Muscle layer of duodenum (tissue), 2 donors: Measurements from ENCODE around the gene RPS6KC1.
"Not testable (repeated sequence)": the region's sequence is repeated elsewhere in the genome, so short reads cannot be mapped to it uniquely, and the experiment has no call there.

Experiments used
- H3K27ac ChIP-seq: one replicate; pipeline ENCODE4 v1.7.0; 2013; ENCODE audit warnings: mild to moderate bottlenecking, low read length
- H3K27me3 ChIP-seq: one replicate; pipeline ENCODE4 v1.7.0; 2013; ENCODE audit warnings: low read depth, mild to moderate bottlenecking, control low read depth, low read length
- H3K36me3 ChIP-seq, 2 donors: one replicate each; pipeline ENCODE4 v1.7.0; 2013; ENCODE audit warnings: low read length in 2 of 2, control low read depth in 1 of 2, mild to moderate bottlenecking in 1 of 2; ENCODE audit not compliant: insufficient read depth in 2 of 2, control insufficient read depth in 1 of 2
- H3K4me1 ChIP-seq, 2 donors: one replicate each; pipeline ENCODE4 v1.7.0; 2013; ENCODE audit warnings: low read length in 2 of 2, mild to moderate bottlenecking in 2 of 2, control low read depth in 1 of 2, moderate library complexity in 1 of 2; ENCODE audit not compliant: insufficient read depth in 2 of 2, control insufficient read depth in 1 of 2
- H3K4me3 ChIP-seq, 2 donors: one replicate each; pipeline ENCODE4 v1.7.0; 2013; ENCODE audit warnings: low read length in 2 of 2, low read depth in 1 of 2, mild to moderate bottlenecking in 1 of 2
- H3K9me3 ChIP-seq, 2 donors: one replicate each; pipeline ENCODE4 v1.7.0; 2013; ENCODE audit warnings: low read length in 2 of 2, control low read depth in 1 of 2, mild to moderate bottlenecking in 1 of 2; ENCODE audit not compliant: control insufficient read depth in 1 of 2
- donor health status: healthy.

Gene RPS6KC1

DNA sequence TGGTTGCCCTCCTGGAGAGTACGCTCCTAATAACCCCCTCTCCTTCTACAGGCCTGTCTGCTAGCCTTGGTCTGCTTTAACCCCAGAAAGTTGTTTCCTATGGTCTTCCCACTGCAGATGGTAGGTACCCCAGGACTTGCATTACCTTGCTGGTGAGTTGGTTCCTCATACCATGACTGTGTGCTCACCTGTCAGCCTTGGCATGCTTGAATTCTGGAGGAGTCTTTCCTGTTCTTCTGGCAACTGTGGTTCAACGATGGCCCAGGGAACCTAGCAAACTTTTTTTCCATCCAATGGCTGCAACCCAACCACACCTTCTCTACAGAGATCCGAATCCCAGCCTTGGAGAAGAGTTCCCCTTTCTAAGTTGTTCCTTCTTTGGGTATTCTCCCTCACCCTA, 36.9 kb downstream of the RPS6KC1 start:
- Histone ChIP-seq H3K4me3 (no peak overlapping the region), H3K36me3 (peaks cover 19 to 48% of the 10 kb centered on the region in 2 donors), H3K27ac (no peak overlapping the region), H3K4me1 (no peaks in the 10 kb centered on the region), H3K9me3 (no peaks in the 10 kb centered on the region), H3K27me3 (no peaks in the 10 kb centered on the region)

DNA sequence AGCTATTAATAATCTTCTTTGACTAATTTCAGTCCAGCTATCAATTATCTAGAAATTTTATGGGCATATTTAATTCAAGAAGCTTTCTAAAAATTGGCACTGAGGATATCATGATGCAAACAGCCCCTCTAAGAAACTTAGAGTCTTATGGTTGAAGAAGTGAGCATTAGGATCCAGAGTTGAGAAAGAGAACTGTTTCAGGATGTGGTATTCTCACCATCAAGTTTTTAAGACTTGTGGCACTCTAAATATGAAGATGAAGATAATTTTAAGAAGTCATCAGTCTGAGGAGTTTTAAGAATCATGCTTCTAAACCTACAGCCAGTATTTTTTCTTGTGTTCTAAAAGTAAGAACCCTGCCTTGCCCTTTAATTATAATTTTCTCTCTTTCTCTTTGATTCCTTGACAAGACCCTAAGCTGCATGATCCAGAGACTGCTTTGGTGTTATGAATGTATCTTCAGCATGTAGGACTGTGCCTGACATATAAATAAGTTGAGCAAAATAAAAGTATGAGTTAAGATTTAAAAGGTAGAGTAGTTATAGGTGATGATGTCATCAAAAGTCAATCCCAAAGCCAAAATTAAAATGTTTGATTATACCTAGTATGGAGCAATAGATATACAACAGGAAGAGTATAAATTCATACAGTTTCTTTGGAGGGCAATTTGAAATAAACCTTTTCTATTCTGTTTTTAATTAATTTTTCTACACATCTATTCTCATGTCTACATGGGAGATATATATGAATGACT, 39.1 kb downstream of the RPS6KC1 start:
- no peaks in the 10 kb centered on the region for H3K27me3 ChIP-seq
- H3K4me1 ChIP-seq, result no peaks in the 10 kb centered on the region
- peaks cover 6 to 33% of the 10 kb centered on the region in 2 donors for H3K36me3 ChIP-seq
- H3K9me3 ChIP-seq, result no peaks in the 10 kb centered on the region
- no peak overlapping the region for H3K4me3 ChIP-seq
- H3K27ac ChIP-seq, result no peak overlapping the region

DNA sequence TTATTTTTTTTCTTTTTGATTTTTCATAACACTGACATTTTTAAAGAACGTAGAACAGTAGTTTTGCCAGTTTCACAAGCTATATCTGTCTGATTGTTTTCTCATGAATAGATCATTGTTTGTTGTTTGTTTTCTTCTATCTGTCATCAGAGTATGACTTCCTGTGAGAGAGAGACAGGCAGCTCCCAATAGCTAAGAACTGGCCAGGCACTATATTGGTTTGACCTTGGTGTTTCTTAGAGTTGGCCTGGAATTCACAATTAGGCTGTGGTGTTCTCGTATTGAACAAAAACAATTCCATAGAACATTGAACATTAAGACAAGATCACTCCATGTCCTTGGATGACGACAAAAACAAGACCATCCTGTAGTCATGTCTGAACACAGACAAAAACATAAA, 43.4 kb downstream of the RPS6KC1 start:
- no peaks in the 10 kb centered on the region for H3K4me1 ChIP-seq
- H3K36me3 ChIP-seq, result peaks cover 0 to 15% of the 10 kb centered on the region in 2 donors
- no peaks in the 10 kb centered on the region for H3K27me3 ChIP-seq
- H3K4me3 ChIP-seq, result no peak overlapping the region
- H3K27ac ChIP-seq, result no peak overlapping the region
- no peaks in the 10 kb centered on the region for H3K9me3 ChIP-seq

DNA sequence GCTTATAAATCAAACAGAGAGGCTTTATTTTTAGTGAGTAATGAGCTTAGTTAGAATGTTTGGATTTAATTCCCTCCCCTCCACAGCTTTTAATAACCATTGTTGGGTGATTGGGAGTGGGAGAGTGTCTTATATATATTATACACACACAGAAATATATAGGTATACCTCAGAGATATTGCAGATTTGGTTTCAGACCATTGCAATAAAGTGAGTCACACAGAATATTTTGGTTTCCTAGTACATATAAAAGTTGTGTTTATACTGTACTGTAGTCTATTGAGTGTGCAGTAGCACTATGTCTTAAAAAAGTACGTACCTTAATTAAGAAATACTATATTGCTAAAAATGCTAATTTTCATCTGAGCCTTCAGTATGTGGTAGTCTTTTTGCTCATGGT, 44.4 kb downstream of the RPS6KC1 start:
- H3K27ac ChIP-seq, result no peak overlapping the region
- no peak overlapping the region for H3K4me3 ChIP-seq
- no peaks in the 10 kb centered on the region for H3K27me3 ChIP-seq
- no peaks in the 10 kb centered on the region for H3K4me1 ChIP-seq
- H3K9me3 ChIP-seq, result no peaks in the 10 kb centered on the region
- peaks cover 0 to 15% of the 10 kb centered on the region in 2 donors for H3K36me3 ChIP-seq

DNA sequence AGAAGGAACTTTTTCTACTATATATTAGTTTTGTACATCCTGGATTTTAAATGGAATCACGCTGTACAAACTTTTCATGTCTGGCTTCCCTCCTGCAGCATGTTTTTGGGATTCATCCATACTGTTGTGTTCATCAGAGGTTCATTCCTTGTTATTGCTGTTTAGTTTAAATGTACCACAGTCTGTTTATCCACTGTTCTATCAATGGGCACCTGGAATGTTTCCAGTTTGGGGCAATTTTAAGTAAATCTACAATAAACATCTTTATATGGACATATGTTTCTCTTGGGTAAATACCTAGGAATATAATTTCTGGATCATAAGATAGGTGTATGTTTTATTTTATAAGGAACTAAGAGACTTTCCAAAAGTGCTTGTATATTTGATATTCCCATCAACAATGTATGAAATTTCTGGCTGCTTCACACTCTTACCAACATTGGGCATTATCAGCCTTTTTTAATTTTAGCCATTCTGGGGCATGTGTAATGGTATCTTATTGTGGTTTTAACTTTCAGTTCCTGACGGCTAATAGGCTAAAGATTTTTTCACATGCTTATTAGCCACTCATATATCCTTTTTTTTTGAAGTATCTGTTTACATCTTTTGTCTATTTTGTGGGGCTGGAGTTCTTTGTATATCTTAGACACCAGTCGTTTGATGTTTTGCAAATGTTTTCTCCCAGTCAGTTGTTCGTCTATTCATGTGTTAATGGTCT, 48.8 kb downstream of the RPS6KC1 start:
- no peaks in the 10 kb centered on the region for H3K9me3 ChIP-seq

DNA sequence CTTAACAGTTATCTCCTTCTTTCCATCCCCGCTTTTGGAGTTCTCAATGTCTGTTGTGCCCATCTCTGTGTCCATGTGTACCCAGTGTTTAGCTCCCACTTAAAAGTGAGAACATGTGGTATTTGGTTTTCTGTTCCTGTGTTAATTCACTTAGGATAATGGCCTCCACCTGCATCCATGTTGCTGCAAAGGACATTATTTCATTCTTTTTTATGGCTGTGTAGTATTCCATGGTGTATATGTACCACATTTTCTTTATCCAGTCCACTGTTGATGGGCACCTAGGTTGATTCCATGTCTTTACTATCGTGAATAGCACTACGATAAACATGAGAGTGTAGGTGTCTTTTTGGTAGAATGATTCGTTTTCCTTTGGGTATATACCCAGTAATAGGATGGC, 49.5 kb downstream of the RPS6KC1 start:
- not testable (repeated sequence) for H3K4me3 ChIP-seq, H3K27me3 ChIP-seq, H3K4me1 ChIP-seq, H3K27ac ChIP-seq, H3K9me3 ChIP-seq, H3K36me3 ChIP-seq

More for the DNA sequence above, 48.8 kb downstream of the RPS6KC1 start:
- no peak overlapping the region for H3K4me3 ChIP-seq
- no peaks in the 10 kb centered on the region for H3K4me1 ChIP-seq
- no peaks in the 10 kb centered on the region for H3K27me3 ChIP-seq
- H3K36me3 ChIP-seq, result peaks cover 0 to 14% of the 10 kb centered on the region in 2 donors
- H3K27ac ChIP-seq, result no peak overlapping the region

DNA sequence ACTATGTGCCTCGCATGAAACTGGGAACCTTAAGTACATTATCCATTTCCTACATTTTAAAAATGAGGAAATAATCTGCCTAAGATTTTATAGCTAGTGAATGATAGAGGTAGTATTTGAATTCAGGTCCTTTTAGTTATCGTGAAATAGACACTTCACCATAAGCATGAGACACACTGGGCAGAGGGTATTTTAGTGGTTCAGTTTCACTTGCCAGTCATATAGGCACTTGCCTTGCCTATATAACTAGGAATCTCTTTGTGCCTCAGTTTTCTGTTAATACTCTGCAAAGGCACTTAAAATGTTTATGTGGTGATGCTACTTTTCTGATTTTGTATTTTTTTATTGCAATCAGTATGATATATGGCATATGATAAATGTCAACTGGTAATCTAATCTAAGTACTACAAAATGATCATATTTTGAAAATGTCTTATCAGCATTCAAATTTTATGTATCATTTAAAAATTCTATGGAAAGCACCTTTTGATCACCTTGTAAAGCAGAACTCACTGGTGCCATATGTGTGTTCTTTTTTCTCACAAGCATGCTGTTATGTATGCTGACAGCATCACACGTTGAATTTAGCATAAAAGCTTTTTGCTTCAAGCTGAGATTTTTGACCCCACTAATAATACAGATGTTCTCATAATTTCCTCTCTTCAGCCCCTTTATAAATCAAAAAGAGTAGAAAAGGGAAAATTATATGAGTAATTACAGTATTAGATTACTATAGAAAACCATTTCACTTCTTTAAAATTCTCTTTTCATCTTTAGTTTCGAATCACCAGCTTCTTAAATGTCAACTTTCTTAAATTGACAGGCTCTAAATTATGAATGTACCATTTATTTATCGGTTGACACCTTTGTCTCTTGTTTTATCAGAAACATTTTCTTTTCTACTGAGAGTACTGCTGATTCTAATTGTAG, 52.6 kb downstream of the RPS6KC1 start:
- H3K4me3 ChIP-seq, result no peak overlapping the region
- no peaks in the 10 kb centered on the region for H3K9me3 ChIP-seq
- H3K27ac ChIP-seq, result no peak overlapping the region
- H3K27me3 ChIP-seq, result no peaks in the 10 kb centered on the region
- peaks cover 0 to 10% of the 10 kb centered on the region in 2 donors for H3K36me3 ChIP-seq
- H3K4me1 ChIP-seq, result no peaks in the 10 kb centered on the region

DNA sequence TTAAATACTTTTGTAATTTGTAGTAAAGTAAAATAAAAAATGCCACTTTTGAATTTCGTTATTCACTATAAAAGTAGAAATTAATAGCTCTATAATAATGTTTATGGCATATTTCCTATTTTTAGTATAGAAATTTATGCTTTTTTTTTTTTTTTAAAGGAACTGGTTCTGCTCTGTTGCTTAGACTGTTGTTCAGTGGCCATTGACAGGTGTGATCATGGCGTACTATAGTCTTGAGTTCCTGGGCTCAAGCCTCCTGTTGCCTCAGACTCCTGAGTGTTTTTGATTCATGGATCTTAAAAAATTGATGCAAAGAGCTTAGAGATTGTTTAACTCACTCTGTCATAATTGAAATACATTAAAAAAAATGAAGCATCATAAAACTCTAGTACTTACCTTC, 53.6 kb downstream of the RPS6KC1 start:
- no peaks in the 10 kb centered on the region for H3K9me3 ChIP-seq
- no peak overlapping the region for H3K27ac ChIP-seq
- H3K36me3 ChIP-seq, result peaks cover 0 to 10% of the 10 kb centered on the region in 2 donors
- no peak overlapping the region for H3K4me3 ChIP-seq
- no peaks in the 10 kb centered on the region for H3K27me3 ChIP-seq
- H3K4me1 ChIP-seq, result no peaks in the 10 kb centered on the region

DNA sequence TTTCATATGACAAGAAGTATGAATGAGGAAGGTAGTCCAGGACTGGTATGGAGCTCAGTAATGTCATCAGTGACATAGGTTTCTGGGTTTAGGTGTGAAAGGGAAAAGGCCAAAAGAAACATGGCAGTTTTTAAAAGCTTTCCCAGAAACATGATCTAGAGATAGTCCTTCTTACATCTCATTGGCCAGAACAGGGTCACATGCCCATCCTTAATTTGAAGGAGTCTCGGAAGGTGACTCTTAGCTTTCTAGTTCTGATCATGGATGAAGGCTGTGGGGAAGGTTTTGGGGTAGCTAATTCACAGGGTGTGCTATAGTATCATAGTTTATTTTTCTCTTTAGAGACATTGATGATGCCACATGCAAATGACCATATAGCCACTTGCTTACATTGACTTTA, 55.3 kb downstream of the RPS6KC1 start:
- no peaks in the 10 kb centered on the region for H3K9me3 ChIP-seq
- H3K27me3 ChIP-seq, result no peaks in the 10 kb centered on the region
- H3K36me3 ChIP-seq, result peaks cover 0 to 10% of the 10 kb centered on the region in 2 donors
- no peak overlapping the region for H3K27ac ChIP-seq
- no peaks in the 10 kb centered on the region for H3K4me1 ChIP-seq
- no peak overlapping the region for H3K4me3 ChIP-seq

DNA sequence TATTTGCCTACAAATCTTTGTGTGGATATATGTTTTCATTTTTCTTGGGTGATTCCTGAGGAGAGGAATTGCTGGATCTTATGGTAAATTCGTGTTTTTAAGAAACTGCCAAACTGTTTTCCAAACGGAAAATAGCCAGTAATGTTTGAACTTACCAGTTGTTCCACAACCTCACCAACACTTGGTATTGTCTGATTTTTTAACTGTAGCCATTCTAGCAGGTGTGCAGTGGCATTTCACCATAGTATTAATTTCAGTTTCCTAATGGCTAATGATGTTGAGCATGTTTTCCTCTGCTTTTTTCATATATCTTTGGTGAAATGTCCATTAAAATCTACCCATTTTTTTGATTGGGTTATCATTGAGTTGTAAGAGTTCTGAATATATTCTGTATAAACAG, 56.6 kb downstream of the RPS6KC1 start:
- H3K4me1 ChIP-seq, result no peaks in the 10 kb centered on the region
- peaks cover 0 to 10% of the 10 kb centered on the region in 2 donors for H3K36me3 ChIP-seq
- H3K27me3 ChIP-seq, result no peaks in the 10 kb centered on the region
- no peak overlapping the region for H3K27ac ChIP-seq
- no peaks in the 10 kb centered on the region for H3K9me3 ChIP-seq
- no peak overlapping the region for H3K4me3 ChIP-seq
